DOHH2 (cell line): Measurements from ENCODE around the gene FAM118A.

Experiments used
- H3F3A ChIP-seq: fragments of 200-600 bp; sonication (generic), shearing (Covaris generic); 2 replicates; pipeline ENCODE4 v1.6.0; 2016; ENCODE audit warnings: antibody characterized with exemption, mild to moderate bottlenecking; ENCODE audit not compliant: control insufficient read depth, insufficient read depth
- H3K27ac ChIP-seq: fragments of 200-600 bp; sonication (generic); 2 replicates; pipeline ENCODE4 v1.5.1; 2014; ENCODE audit warnings: low read depth, mild to moderate bottlenecking, low read length, moderate library complexity
- H3K27me3 ChIP-seq: fragments of 200-600 bp; sonication (generic); 2 replicates; pipeline ENCODE4 v1.6.1; 2014; ENCODE audit warnings: mild to moderate bottlenecking, low read length, mixed read lengths; ENCODE audit not compliant: control insufficient read depth
- H3K36me3 ChIP-seq: fragments of 200-600 bp; sonication (generic); 2 replicates; pipeline ENCODE4 v1.6.1; 2014; ENCODE audit warnings: mild to moderate bottlenecking, low read length, moderate library complexity, mixed read lengths; ENCODE audit not compliant: control insufficient read depth
- H3K4me1 ChIP-seq: fragments of 200-600 bp; sonication (generic); 2 replicates; pipeline ENCODE4 v1.6.1; 2014; ENCODE audit warnings: mild to moderate bottlenecking, low read length, mixed read lengths; ENCODE audit not compliant: control insufficient read depth
- H3K4me2 ChIP-seq: fragments of 200-600 bp; sonication (generic); 2 replicates; pipeline ENCODE4 v1.6.0; 2014; ENCODE audit warnings: mild to moderate bottlenecking, low read length, moderate library complexity
- H3K4me3 ChIP-seq: fragments of 200-600 bp; sonication (generic); 2 replicates; pipeline ENCODE4 v1.5.1; 2014; ENCODE audit warnings: mild to moderate bottlenecking, low read length, mixed read lengths
- H3K79me2 ChIP-seq: fragments of 200-600 bp; sonication (generic); 2 replicates; pipeline ENCODE4 v1.6.1; 2014; ENCODE audit warnings: mild to moderate bottlenecking, low read length, mixed read lengths; ENCODE audit not compliant: control insufficient read depth
- H3K9me2 ChIP-seq: fragments of 200-600 bp; sonication (generic); replicated peaks from 2 replicates; pipeline ENCODE4 v1.6.1; 2014; ENCODE audit warnings: mild to moderate bottlenecking, low read length, mixed read lengths; ENCODE audit not compliant: control insufficient read depth
- H3K9me3 ChIP-seq: fragments of 200-600 bp; sonication (generic); 2 replicates; pipeline ENCODE4 v1.6.1; 2014; ENCODE audit warnings: antibody characterized with exemption, low read length, mixed read lengths; ENCODE audit not compliant: control insufficient read depth, insufficient read depth
- H4K20me1 ChIP-seq: fragments of 200-600 bp; sonication (generic); 2 replicates; pipeline ENCODE4 v1.6.0; 2014; ENCODE audit warnings: low read depth, mild to moderate bottlenecking, antibody characterized with exemption, low read length, moderate library complexity; ENCODE audit not compliant: control insufficient read depth, insufficient read depth
- EZH2phosphoT487 ChIP-seq: fragments of 200-600 bp; sonication (generic); IDR thresholded peaks from 2 replicates; pipeline ENCODE4 v1.6.1; 2017; ENCODE audit warnings: borderline replicate concordance, mild to moderate bottlenecking, antibody characterized with exemption, low read length, moderate library complexity, mixed read lengths
- TF ChIP-seq, protein P1 (sequence below): fragments of 200-600 bp; sonication (generic); IDR thresholded peaks from one replicate; pipeline ENCODE4 v1.5.1; 2014; ENCODE audit warnings: antibody characterized with exemption, mild to moderate bottlenecking, low read depth, low read length; ENCODE audit not compliant: poor library complexity, severe bottlenecking

FAM118A gene

DNA sequence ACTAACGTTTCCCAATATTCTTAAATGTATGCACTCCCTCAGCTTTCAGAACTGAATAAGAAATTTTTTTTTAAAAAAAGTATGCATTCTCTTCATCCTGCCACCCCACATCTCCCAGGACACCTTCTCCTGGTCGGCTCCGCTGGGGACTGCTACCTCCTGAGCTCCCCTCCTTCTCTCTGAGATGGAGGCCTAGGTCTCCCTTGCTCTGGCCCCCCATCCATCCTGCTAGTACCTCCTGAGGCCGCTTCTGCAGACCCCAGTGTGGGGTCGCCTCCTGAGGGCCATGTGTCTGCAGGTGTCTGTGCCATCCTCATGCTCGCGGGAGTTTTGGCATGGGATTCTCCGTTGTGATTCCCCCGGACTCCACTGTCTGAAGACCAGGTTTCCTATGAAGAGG is 27.8 kb downstream of the FAM118A start:
- Histone ChIP-seq H3K27me3 (no peaks in the 10 kb centered on the region), H3K9me3 (no peaks in the 10 kb centered on the region), H3K9me2 (no peaks in the 10 kb centered on the region), H3K36me3 (peaks cover 16% of the 10 kb centered on the region), H3K79me2 (no peaks in the 10 kb centered on the region), H3F3A (no peaks in the 10 kb centered on the region), H4K20me1 (no peaks in the 10 kb centered on the region), H3K4me2 (no peak overlapping the region), H3K4me3 (no peak overlapping the region), H3K4me1 (no peaks in the 10 kb centered on the region), H3K27ac (no peak overlapping the region)
- TF ChIP-seq, protein P1, sequence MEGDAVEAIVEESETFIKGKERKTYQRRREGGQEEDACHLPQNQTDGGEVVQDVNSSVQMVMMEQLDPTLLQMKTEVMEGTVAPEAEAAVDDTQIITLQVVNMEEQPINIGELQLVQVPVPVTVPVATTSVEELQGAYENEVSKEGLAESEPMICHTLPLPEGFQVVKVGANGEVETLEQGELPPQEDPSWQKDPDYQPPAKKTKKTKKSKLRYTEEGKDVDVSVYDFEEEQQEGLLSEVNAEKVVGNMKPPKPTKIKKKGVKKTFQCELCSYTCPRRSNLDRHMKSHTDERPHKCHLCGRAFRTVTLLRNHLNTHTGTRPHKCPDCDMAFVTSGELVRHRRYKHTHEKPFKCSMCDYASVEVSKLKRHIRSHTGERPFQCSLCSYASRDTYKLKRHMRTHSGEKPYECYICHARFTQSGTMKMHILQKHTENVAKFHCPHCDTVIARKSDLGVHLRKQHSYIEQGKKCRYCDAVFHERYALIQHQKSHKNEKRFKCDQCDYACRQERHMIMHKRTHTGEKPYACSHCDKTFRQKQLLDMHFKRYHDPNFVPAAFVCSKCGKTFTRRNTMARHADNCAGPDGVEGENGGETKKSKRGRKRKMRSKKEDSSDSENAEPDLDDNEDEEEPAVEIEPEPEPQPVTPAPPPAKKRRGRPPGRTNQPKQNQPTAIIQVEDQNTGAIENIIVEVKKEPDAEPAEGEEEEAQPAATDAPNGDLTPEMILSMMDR = no peak
- no peak for TF ChIP-seq EZH2phosphoT487

DNA sequence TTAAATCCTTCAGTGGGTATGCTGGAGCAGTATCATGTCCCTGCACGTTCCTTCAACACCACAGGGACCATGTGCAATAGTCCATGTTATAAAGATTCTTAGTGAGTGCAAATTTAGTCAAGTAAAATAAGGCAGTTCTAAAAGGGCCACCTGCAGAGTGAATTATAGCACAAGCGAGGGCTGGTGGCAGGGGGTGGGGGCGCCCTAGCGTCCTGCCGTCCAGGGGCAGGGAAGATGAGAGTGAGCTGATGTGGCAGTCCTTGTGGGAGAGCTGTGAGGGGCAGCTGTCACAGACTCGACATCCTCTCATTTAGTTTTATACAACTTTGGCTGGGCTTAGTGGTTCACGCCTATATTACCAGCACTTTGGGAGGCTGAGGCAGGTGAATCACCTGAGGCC is 29.1 kb downstream of the FAM118A start:
- Histone ChIP-seq H3K4me3 (no peak overlapping the region), H3F3A (no peaks in the 10 kb centered on the region), H3K79me2 (no peaks in the 10 kb centered on the region), H3K27me3 (no peaks in the 10 kb centered on the region), H3K36me3 (peaks cover 16% of the 10 kb centered on the region), H3K9me2 (no peaks in the 10 kb centered on the region), H3K27ac (no peak overlapping the region), H3K9me3 (no peaks in the 10 kb centered on the region), H3K4me1 (no peaks in the 10 kb centered on the region), H4K20me1 (no peaks in the 10 kb centered on the region), H3K4me2 (no peak overlapping the region)
- TF ChIP-seq, protein P1 = no peak
- TF ChIP-seq EZH2phosphoT487 = no peak

DNA sequence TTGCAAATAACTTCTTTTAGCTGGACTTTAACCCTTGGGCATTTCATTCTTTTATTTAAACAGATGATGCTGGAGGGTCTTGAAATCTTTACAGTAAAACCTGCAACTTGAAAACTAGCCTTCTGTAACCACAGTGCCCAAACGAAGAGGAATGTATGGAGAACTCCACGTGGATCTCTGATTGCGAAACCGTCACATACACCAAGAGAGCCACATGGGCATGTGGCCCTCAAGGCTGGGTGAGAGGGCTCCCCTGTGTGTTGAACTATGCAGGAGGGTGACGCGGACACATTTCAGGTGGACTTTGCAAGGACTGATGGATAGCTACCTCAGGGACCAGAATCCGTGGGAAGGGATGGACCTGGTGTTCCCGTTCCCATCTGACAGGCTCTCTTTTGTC is 30.6 kb downstream of the FAM118A start:
- Histone ChIP-seq H3F3A (no peaks in the 10 kb centered on the region), H3K9me3 (no peaks in the 10 kb centered on the region), H3K4me1 (no peaks in the 10 kb centered on the region), H3K27ac (no peak overlapping the region), H3K4me2 (no peak overlapping the region), H3K79me2 (no peaks in the 10 kb centered on the region), H3K36me3 (peaks cover 9% of the 10 kb centered on the region; the same call in 1 of the 2 replicates), H3K9me2 (no peaks in the 10 kb centered on the region), H3K4me3 (no peak overlapping the region), H4K20me1 (no peaks in the 10 kb centered on the region), H3K27me3 (no peaks in the 10 kb centered on the region)
- TF ChIP-seq EZH2phosphoT487 = no peak
- TF ChIP-seq, protein P1 = no peak

DNA sequence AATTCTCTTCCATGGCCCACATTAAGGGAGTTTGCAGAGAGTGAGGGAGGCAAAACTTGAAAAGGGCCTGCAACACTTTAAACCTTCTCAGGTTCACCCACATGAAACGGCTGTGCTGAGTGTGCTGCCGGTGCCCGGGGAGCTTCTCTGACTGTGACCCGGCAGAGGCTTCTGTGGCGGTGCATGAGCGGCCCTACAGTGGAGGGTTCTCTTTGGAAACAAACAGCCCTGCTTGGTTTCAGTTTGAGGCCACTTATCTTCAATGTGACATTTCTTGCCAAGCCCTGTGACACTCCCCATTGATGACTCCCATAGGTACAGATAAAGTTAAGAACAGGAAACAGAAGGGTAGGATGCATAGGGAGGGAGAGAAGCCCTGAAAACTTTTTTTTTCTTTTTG is 31.8 kb downstream of the FAM118A start:
- no peak for TF ChIP-seq EZH2phosphoT487
- TF ChIP-seq, protein P1 = no peak
- Histone ChIP-seq H3K4me3 (no peak overlapping the region), H3K4me1 (no peaks in the 10 kb centered on the region), H3K4me2 (no peak overlapping the region), H4K20me1 (no peaks in the 10 kb centered on the region), H3K9me3 (no peaks in the 10 kb centered on the region), H3F3A (no peaks in the 10 kb centered on the region), H3K36me3 (peaks cover 9% of the 10 kb centered on the region; the same call in 1 of the 2 replicates), H3K27ac (no peak overlapping the region), H3K79me2 (no peaks in the 10 kb centered on the region), H3K9me2 (no peaks in the 10 kb centered on the region), H3K27me3 (no peaks in the 10 kb centered on the region)
